ENCODE results near the gene EVC. TPM values are rescaled to one million over a fixed set of nuclear protein-coding genes. Genes with fewer than 3 reads are reported as not detected.

The EVC gene
- total RNA-seq, 1 donor from 2014 or later = 27.6 TPM

GRCh38 chr4:5816851-5817375 is 105.9 kb downstream of the EVC start:
- Histone ChIP-seq H3K9me3 (no peaks in the 10 kb centered on the region), H3K4me3 (no peak overlapping the region), H3K27ac (no peak overlapping the region), H3K36me3 (peaks cover 10% of the 10 kb centered on the region), H3K4me1 (no peaks in the 10 kb centered on the region), H3K27me3 (no peaks in the 10 kb centered on the region)
- ATAC-seq (no peak), DNase-seq (peak; percentile 38)
- TF ChIP-seq CTCF (IDR thresholded peaks at IDR 0.05) = no peak
- intact Hi-C loops (cut with DNase I) = no loop called here

GRCh38 chr4:5821665-5822358 is 110.8 kb downstream of the EVC start:
- no peak for DNase-seq
- H3K27ac ChIP-seq = no peak overlapping the region
- peak; percentile 68 for TF ChIP-seq CTCF (IDR thresholded peaks at IDR 0.05)
- H3K27me3 ChIP-seq = no peaks in the 10 kb centered on the region
- peak; percentile 14 for ATAC-seq
- peaks cover 1% of the 10 kb centered on the region for H3K4me1 ChIP-seq
- peaks cover 10% of the 10 kb centered on the region for H3K36me3 ChIP-seq
- H3K9me3 ChIP-seq = no peaks in the 10 kb centered on the region
- H3K4me3 ChIP-seq = no peak overlapping the region
- intact Hi-C loops (cut with DNase I) = loop anchor here (10.0 kb wide), 1 partner anchor 153 kb away; no protein-coding TSS in a partner anchor

DNA sequence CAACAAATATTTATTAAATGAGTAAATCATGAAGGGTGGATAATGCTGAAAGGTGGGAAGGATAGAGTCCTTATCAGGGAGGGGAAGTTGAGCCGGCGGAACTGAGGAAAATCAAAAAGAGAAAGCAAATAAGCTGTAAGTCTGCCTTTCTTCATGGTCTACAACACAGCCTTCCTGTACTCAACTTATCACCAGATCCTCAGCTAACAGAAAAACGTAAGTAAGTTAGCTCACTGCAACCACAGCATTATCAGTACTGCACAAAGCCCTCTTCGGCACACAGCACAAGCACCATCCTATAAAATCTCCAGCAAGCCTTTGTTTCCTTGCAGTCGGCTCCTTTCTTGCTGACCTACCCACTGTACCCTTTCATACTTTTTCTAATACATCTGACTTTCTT is 111.6 kb downstream of the EVC start:
- no peak overlapping the region for H3K4me3 ChIP-seq
- no peaks in the 10 kb centered on the region for H3K9me3 ChIP-seq
- ATAC-seq (no peak), DNase-seq (no peak)
- H3K36me3 ChIP-seq = peaks cover 10% of the 10 kb centered on the region
- no peak overlapping the region for H3K27ac ChIP-seq
- no peak for TF ChIP-seq CTCF (IDR thresholded peaks at IDR 0.05)
- peaks cover 10% of the 10 kb centered on the region for H3K4me1 ChIP-seq
- H3K27me3 ChIP-seq = no peaks in the 10 kb centered on the region
- intact Hi-C loops (cut with DNase I) = loop anchor here (10.0 kb wide), 1 partner anchor 152 kb away; no protein-coding TSS in a partner anchor

- intact Hi-C loops (cut with DNase I) = loop anchor here (10.0 kb wide), 1 partner anchor 151 kb away; no protein-coding TSS in a partner anchor
- H3K4me1 ChIP-seq = peaks cover 12% of the 10 kb centered on the region
- TF ChIP-seq CTCF (IDR thresholded peaks at IDR 0.05) = no peak
- H3K9me3 ChIP-seq = no peaks in the 10 kb centered on the region
- no peak for DNase-seq
- H3K36me3 ChIP-seq = peaks cover 10% of the 10 kb centered on the region
- H3K4me3 ChIP-seq = no peak overlapping the region
- H3K27me3 ChIP-seq = no peaks in the 10 kb centered on the region
- ATAC-seq = no peak
- H3K27ac ChIP-seq = no peak overlapping the region
Observed at GRCh38 chr4:5823542-5824211, 112.7 kb downstream of the EVC start.

DNA sequence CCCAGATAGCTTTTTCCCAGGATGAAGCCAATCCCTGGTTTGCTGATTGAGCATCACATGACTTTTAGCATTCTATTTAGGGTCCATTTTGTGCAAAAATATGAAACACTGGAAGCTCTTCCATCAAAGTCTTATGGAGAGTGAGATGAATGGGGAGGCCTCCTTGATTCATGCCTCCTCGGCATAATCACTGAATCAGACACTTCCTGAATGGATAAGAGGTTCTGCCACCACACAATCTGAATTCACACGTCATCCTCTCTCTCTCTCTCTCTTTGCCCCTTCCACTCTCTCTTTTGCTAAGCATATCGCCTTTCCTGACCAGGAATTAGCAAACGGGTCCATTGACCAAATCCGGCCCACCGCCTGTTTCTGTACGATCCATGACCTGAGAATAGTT is 113.2 kb downstream of the EVC start:
- intact Hi-C loops (cut with DNase I) = loop anchor here (10.0 kb wide), 1 partner anchor 151 kb away; no protein-coding TSS in a partner anchor
- Histone ChIP-seq H3K4me1 (peaks cover 12% of the 10 kb centered on the region), H3K9me3 (no peaks in the 10 kb centered on the region), H3K4me3 (no peak overlapping the region), H3K27me3 (no peaks in the 10 kb centered on the region), H3K27ac (no peak overlapping the region), H3K36me3 (peaks cover 10% of the 10 kb centered on the region)
- DNase-seq (no peak), ATAC-seq (no peak)
- TF ChIP-seq CTCF (IDR thresholded peaks at IDR 0.05) = no peak

Measured in upper lobe of right lung (tissue), 1 donor.